Left ventricle myocardium inferior (tissue), 1 donor: ENCODE data around the gene ARHGAP24. TPM values are rescaled to one million over a fixed set of nuclear protein-coding genes. Genes with fewer than 3 reads are reported as not detected.

Source experiments
- DNase-seq: peaks from one replicate; pipeline ENCODE4 v3.0.0-alpha.2; 2020
- H3K27ac ChIP-seq: fragments of 200-600 bp; replicated peaks from 2 replicates; pipeline ENCODE4 v1.8.0; 2021
- H3K27me3 ChIP-seq: fragments of 200-600 bp; 2 replicates; pipeline ENCODE4 v1.8.0; 2021; ENCODE audit warnings: low read depth
- H3K36me3 ChIP-seq: fragments of 200-600 bp; 2 replicates; pipeline ENCODE4 v1.8.0; 2021
- H3K4me1 ChIP-seq: fragments of 200-600 bp; 2 replicates; pipeline ENCODE4 v1.8.0; 2021
- H3K4me3 ChIP-seq: fragments of 200-600 bp; 2 replicates; pipeline ENCODE4 v1.8.0; 2021; ENCODE audit warnings: mild to moderate bottlenecking, moderate library complexity
- H3K9me3 ChIP-seq: fragments of 200-600 bp; replicated peaks from 2 replicates; pipeline ENCODE4 v1.8.0; 2021
- CTCF ChIP-seq: fragments of 200-600 bp; IDR thresholded peaks from 2 replicates; pipeline ENCODE4 v1.8.0; 2021; ENCODE audit warnings: antibody characterized with exemption, mild to moderate bottlenecking, borderline replicate concordance
- intact Hi-C: fragments of 100-400 bp; cut with micrococcal nuclease; formaldehyde crosslinking; loops from one replicate; pipeline ENCODE4 v1.11.0; 2022
- total RNA-seq: library from RNA; stranded (reverse); fragmentation: NEBNext Ultra II Directional; extraction: Animal tissue kit (Norgen Biotek cat#: 25700); gene quantifications from one replicate; pipeline ENCODE4 v1.2.1, GENCODE V29; 2021
- donor health status: DM: no; HTN: yes; CAD: no; lungs with severe emphysema.

ARHGAP24 gene
- total RNA-seq, 1 donor from 2014 or later: 13.7 TPM

- TF ChIP-seq CTCF: no peak
- Histone ChIP-seq H3K27me3 (no peaks in the 10 kb centered on the region), H3K27ac (no peak overlapping the region), H3K36me3 (no peaks in the 10 kb centered on the region), H3K4me3 (no peak overlapping the region), H3K9me3 (no peaks in the 10 kb centered on the region), H3K4me1 (peaks cover 14% of the 10 kb centered on the region)
- DNase-seq: no peak
- intact Hi-C loops: no loop called here
These were observed 242.4 kb downstream of the ARHGAP24 start for GRCh38 chr4:85717351-85717750.

DNA sequence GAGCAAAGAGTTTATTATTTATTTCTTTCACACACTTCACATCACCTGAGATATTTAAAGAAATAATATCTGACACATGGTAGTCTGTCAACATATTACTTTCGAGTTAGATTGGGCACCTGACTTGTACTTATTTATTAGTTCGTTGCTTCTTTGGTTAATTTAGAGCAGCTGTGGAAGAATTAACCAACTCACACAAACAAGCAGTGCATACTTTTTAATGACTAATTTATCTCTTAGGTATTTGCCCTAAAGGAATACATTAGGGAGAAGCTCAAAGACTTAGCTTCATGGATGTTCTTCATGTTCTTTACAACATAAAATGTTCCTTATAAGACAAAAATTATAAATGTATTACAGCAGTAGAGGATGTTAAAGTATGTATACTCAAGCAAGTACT is 242.9 kb downstream of the ARHGAP24 start:
- H3K27ac ChIP-seq: no peak overlapping the region
- H3K4me1 ChIP-seq: peaks cover 14% of the 10 kb centered on the region
- no peaks in the 10 kb centered on the region for H3K27me3 ChIP-seq
- DNase-seq: no peak
- no peaks in the 10 kb centered on the region for H3K9me3 ChIP-seq
- no peaks in the 10 kb centered on the region for H3K36me3 ChIP-seq
- intact Hi-C loops: no loop called here
- no peak overlapping the region for H3K4me3 ChIP-seq
- TF ChIP-seq CTCF: no peak

- no peak for TF ChIP-seq CTCF
- intact Hi-C loops: no loop called here
These were observed 245.8 kb downstream of the ARHGAP24 start for GRCh38 chr4:85720735-85721134.

DNA sequence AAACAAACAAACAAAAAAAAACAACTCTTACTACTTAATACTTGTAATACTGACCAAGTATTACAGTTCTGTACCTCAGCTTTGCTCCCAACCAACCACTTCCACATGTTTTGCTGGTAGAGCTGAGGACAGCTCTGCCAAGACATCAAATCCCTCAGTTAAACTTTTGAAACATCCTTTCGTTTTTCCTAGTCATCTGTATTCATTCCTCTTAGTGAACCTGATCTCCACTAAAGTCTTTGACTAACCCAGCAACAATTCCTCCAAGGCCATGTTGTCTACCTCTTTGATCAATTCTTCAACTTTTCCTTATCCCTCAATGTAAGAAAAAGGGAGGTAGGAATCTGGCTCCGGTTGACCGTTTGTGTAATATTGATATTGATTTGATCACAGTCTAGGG is 247.5 kb downstream of the ARHGAP24 start:
- no peaks in the 10 kb centered on the region for H3K9me3 ChIP-seq
- no peak for TF ChIP-seq CTCF
- peaks cover 40% of the 10 kb centered on the region for H3K4me1 ChIP-seq
- no peaks in the 10 kb centered on the region for H3K36me3 ChIP-seq
- DNase-seq: no peak
- no peak overlapping the region for H3K4me3 ChIP-seq
- H3K27me3 ChIP-seq: no peaks in the 10 kb centered on the region
- intact Hi-C loops: no loop called here
- H3K27ac ChIP-seq: no peak overlapping the region

More at GRCh38 chr4:85720735-85721134, 245.8 kb downstream of the ARHGAP24 start:
- Histone ChIP-seq H3K4me3 (no peak overlapping the region), H3K9me3 (no peaks in the 10 kb centered on the region), H3K27ac (no peak overlapping the region), H3K27me3 (no peaks in the 10 kb centered on the region), H3K4me1 (peaks cover 26% of the 10 kb centered on the region), H3K36me3 (no peaks in the 10 kb centered on the region)
- DNase-seq: no peak

DNA sequence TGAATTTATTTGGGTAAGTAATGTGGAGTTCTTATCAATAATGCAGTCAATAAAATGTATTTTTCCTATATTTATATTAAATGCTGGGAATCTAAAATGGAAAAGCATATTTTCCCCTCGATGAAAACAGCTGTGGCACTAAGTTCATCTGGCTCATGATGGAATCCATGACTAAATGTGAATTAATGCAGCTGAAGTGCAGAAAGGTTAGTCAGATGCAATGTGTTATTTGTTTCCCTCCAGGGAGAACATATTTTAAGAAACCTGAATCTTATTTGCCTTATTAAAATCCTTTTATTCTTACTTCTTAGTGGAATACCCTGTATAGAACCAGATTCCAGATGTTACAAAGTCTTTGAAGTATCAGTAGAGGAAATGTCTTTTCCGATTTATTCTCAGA is 247.9 kb downstream of the ARHGAP24 start:
- no peaks in the 10 kb centered on the region for H3K36me3 ChIP-seq
- no peaks in the 10 kb centered on the region for H3K9me3 ChIP-seq
- intact Hi-C loops: no loop called here
- peaks cover 36% of the 10 kb centered on the region for H3K4me1 ChIP-seq
- TF ChIP-seq CTCF: no peak
- H3K27me3 ChIP-seq: no peaks in the 10 kb centered on the region
- H3K4me3 ChIP-seq: no peak overlapping the region
- H3K27ac ChIP-seq: no peak overlapping the region
- DNase-seq: no peak
